NCI-H345 treated with DMSO at 0.1 percent for 48 hours (cell line): ENCODE measurements around the gene SDHAF3.

Source experiments
- DNase-seq: peaks from one replicate; lab custom pipeline; 2025; ENCODE audit not compliant: unreplicated experiment; lab: John Stamatoyannopoulos, UW

The SDHAF3 gene

DNA sequence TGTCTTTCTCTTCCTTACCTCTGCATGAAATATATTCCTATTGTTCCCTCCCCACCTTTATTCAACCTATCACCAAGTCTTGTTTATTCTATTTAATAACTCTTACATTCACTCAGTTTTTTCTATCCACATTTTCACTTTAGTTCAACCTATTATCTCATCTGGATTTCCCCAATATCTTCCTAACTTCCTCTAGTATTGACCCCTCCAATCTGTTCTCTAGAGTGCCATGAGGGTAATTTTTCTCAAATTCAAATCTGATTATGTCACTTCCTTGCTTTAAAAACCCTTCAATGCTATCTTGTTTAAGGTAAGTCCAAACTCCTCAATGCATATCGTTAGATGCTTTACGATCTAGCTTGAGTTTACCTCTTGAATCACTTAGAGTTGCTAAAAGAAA, 86.5 kb downstream of the SDHAF3 start:
- DNase-seq, result no peak

DNA sequence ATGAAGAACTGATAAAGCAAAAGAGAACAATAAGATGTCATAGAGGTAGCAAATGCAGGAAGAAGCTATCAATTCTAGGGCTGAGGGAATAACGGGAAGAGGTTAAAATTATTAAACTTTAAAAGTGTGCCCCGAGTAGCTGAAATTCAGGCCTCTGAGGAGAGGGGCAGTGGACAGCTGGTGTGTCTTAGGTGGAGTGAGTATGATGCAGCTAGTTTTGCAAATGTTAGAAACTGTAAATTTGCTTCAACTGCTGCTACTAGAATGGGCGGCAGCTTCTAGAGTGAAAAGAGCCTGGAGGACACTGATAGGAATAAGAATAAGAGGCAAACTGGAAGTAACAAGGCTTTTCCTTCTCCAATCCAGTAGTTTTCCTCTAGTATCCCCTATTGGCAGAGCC, 87.3 kb downstream of the SDHAF3 start:
- no peak for DNase-seq

DNA sequence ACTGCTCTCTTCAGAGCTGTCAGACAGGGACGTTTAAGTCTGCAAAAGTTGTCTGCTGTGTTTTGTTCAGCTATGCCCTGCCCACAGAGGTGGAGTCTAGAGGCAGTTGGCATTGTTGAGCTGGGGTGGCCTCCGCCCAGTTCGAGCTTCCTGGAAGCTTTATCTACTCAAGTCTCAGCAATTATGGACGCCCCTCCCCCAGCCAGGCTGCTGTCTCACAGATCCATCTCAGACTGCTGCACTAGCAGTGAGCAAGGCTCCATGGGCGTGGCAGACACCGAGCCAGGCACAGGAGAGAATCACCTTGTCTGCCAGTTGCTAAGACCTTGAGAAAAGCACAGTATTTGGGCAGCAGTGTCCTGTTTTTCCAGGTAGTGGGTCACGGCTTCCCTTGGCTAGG, 98.1 kb downstream of the SDHAF3 start:
- DNase-seq, result no peak

GRCh38 chr7:97218767-97219166, 101.3 kb downstream of the SDHAF3 start:
- no peak for DNase-seq

GRCh38 chr7:97219237-97219636, 101.7 kb downstream of the SDHAF3 start:
- DNase-seq, result no peak

DNA sequence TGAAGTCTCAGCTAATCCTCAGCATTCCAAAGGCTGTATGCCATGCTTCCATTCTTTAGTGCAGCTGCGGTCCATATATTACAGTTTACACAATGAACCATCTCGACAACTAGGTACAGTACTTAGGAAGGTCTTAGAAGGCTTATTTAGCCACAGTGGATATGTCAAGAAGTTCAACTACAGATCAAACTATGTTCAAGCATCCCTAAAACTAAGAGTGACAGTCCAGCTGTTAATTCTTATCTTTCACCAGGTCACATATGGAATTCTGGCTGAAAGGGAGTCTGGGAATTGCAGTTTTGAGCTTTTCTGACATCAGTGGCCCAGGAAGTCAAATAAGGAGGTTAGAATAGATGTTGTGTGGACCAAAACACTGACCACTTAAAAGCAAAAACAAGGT, 106.8 kb downstream of the SDHAF3 start:
- DNase-seq, result no peak

- DNase-seq, result no peak
These were observed 109.0 kb downstream of the SDHAF3 start for GRCh38 chr7:97226541-97226940.
